HG02798 (cell line): ENCODE measurements around the gene TMEM217.

Experiments
- ATAC-seq: cut with Tn5 transposase; IDR thresholded peaks from one replicate; pipeline ENCODE4 v1.9.1; 2021; ENCODE audit warnings: mild to moderate bottlenecking; ENCODE audit not compliant: unreplicated experiment, poor library complexity

Gene TMEM217

GRCh38 chr6:37280162-37280887, 22.4 kb upstream of the TMEM217 start:
- no peak for ATAC-seq

GRCh38 chr6:37279366-37280134, 21.6 kb upstream of the TMEM217 start:
- ATAC-seq: no peak

DNA sequence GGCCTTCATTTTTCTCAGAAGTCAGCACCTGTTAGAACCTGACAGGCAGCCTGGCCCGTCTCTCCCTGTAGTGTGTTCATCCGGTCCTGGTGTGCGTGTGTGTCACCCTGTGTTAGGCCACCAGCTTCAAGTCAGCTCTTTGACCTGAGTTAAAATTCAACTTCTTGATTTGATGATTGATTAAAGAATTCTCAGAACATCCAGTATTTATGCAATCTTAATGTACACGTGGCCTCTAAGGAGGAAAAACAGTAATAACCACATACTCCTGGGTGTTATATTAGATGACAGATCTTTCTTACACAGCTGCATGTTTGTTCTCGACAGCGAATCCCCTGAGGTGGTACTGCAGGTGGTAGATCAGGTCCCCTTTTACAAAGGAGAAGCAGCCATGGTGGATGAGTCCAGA, 19.1 kb upstream of the TMEM217 start:
- no peak for ATAC-seq

DNA sequence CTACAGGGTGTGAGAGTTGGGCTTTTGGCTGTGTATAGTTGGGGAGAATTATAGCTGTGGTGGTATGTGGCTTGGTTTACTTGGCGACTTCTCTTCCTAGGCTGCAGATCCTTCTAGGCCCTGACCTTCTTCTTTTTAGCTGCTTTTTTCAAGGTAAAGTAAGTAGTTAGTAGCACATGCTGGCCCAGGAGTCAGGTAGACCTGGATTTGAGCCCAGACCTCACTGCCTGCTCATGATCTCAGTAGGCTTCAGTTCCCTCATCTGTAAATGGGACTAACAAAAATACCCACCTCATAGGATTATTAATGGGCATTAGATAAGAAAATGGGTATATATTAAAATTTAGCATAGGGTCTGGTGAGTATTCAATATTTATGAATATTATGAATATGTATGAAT, 17.4 kb upstream of the TMEM217 start:
- no peak for ATAC-seq

- ATAC-seq: no peak
These were observed 15.7 kb upstream of the TMEM217 start for GRCh38 chr6:37273690-37274089.

GRCh38 chr6:37272834-37273566, 15.1 kb upstream of the TMEM217 start:
- ATAC-seq: no peak

DNA sequence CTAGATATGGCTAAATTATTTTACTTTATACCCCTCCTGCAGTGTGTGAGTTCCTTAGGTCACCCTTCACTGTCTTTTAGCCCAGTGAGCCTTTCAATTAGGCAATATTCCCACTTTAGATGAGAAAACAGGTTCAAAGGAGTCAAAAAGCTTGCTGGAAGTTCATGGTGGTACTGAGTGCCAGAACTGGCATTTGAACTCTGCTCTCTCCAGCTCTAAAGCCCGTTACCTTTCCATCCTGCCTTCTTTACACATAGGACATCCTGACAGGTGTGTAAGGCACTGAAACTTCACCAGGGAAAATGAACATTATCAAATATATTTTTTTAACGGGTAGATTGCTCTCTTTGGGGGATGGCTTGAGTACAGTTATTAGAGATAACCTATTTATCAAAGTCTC, 11.2 kb upstream of the TMEM217 start:
- no peak for ATAC-seq

- no peak for ATAC-seq
These were observed 7.9 kb upstream of the TMEM217 start for GRCh38 chr6:37265860-37266259.

- ATAC-seq: no peak
These were observed 7.1 kb upstream of the TMEM217 start for GRCh38 chr6:37265001-37265400.

DNA sequence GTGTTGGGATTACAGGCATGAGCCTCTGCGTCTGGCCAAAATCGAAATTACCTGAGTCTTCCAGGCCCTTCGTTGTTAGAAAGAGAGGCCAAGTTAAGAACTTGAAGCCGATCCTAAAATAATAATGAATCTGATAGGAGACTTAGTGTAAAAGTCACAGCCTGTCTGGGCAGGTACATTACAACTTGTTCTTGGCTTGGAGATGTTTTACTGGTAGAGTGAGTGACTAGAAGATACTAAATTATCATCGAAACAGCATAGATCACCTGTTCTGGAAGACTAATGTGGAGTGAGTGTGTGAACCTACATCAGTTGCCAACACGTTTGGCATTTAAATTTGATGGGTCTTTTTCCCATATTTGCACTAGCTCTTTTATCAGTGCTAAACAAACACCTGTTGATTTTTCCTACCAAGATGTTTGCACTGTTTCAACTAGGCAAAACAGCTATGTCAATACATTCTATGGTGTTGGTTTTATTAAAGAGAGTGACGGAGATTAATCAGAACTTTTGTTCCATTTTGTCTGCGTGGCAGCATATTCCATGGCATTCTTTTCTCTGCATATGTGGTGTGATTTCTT, 4.6 kb upstream of the TMEM217 start:
- ATAC-seq: no peak

GRCh38 chr6:37261198-37261597, 3.3 kb upstream of the TMEM217 start:
- ATAC-seq: no peak

DNA sequence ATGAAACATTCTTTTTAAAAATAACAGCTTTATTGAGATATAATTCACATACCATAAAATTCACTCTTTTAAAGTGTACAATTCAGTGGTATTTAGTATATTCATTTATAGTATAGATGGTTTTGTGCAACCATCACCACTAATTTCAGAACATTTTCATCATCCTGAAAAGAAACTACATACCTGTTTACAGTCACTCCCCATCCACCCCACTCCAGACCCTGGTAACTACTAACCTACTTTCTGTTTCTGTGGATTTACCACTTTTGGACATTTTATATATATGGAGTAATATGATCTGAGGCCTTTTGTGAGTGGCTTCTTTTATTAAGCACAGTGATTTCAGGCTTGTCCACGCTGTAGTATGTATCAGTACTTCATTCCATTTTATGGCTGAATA, 2.5 kb upstream of the TMEM217 start:
- no peak for ATAC-seq

- ATAC-seq: no peak
These were observed 2.1 kb upstream of the TMEM217 start for GRCh38 chr6:37260040-37260439.

GRCh38 chr6:37259191-37259590, 1.2 kb upstream of the TMEM217 start:
- no peak for ATAC-seq

- ATAC-seq: no peak
These were observed 611 bp upstream of the TMEM217 start for GRCh38 chr6:37258405-37259105.

DNA sequence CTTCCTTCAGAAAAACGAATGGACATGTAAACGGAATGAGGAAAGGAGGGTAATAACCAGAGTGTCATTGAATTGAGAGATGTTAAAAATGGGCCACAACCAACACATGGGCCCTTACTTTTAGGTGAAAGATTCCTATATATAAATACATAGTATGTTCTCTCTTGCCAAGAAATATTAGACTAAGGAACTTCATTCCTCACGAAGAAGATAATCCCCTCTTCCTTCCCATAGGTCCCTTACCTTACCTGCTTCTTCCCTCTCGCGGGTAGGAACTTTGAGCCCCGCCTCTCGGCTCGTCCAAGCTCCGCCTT, 667 bp downstream of the TMEM217 start:
- no peak for ATAC-seq

GRCh38 chr6:37256692-37257319, 1.1 kb downstream of the TMEM217 start:
- ATAC-seq: no peak

DNA sequence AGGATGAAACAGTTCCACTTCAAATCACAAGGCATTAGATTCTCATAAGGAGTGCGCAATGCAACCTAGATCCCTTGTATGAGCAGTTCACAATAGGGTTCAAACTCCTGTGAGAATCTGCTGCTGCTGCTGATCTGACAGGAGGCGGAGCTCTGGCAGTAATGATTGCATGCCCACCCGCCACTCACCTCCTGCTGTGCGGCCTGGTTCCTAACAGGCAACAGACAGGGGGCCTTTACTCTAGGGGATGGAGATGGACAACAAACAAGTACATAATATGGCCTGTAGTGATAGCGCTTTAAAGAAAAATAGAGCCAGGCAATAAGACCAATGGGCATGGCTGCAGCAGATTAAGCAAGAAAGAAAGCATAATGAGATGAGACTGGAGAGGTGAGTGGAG, 3.1 kb downstream of the TMEM217 start:
- ATAC-seq: no peak

- no peak for ATAC-seq
These were observed 4.4 kb downstream of the TMEM217 start for GRCh38 chr6:37253486-37254007.
